22Rv1 (cell line): ENCODE measurements around the gene CACNB2.
"Not testable (repeated sequence)": the region's sequence is repeated elsewhere in the genome, so short reads cannot be mapped to it uniquely, and the experiment has no call there.

Source experiments
- H3K27ac ChIP-seq: fragments of 450-650 bp; 2 replicates; pipeline ENCODE4 v1.5.1; 2017
- ZFX ChIP-seq: fragments of 450-650 bp; IDR thresholded peaks from 2 replicates; pipeline ENCODE4 v1.6.1; 2017; ENCODE audit warnings: antibody characterized with exemption, borderline replicate concordance
- TF ChIP-seq, protein P1 (sequence below): fragments of 450-650 bp; IDR thresholded peaks from 2 replicates; pipeline ENCODE4 v1.5.1; 2017; ENCODE audit warnings: mild to moderate bottlenecking

The CACNB2 gene

DNA sequence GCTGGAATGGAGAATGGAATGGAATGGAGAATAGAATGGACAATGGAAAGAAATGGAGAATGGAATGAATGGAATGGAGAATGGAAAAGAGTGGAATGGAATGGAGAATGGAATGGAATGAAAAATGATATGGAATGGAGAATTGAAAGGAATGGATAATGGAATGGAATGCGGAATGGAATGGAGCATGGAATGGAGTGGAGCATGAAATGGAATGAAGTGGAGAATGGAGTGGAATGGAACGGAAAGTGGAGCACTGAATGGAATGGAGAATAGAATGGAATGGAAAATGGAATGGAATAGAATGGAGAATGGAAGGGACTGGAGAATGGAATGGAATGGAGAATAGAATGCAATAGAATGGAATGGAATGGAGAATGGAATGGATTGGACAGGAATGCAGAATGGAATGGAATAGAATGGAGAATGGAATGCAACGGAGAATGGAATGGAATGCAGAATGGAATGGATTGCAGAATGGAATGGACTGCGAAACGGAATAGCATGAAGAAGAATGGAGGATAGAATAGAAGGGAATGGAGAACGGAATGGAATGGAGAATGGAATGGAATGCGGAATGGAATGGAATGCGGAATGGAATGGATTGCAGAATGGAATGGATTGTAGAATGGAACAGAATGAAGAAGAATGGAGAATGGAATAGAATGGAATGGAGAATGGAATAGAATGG is 421.8 kb downstream of the CACNB2 start:
- TF ChIP-seq, protein P1, sequence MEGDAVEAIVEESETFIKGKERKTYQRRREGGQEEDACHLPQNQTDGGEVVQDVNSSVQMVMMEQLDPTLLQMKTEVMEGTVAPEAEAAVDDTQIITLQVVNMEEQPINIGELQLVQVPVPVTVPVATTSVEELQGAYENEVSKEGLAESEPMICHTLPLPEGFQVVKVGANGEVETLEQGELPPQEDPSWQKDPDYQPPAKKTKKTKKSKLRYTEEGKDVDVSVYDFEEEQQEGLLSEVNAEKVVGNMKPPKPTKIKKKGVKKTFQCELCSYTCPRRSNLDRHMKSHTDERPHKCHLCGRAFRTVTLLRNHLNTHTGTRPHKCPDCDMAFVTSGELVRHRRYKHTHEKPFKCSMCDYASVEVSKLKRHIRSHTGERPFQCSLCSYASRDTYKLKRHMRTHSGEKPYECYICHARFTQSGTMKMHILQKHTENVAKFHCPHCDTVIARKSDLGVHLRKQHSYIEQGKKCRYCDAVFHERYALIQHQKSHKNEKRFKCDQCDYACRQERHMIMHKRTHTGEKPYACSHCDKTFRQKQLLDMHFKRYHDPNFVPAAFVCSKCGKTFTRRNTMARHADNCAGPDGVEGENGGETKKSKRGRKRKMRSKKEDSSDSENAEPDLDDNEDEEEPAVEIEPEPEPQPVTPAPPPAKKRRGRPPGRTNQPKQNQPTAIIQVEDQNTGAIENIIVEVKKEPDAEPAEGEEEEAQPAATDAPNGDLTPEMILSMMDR, result no peak
- no peak for TF ChIP-seq ZFX
- H3K27ac ChIP-seq, result no peak overlapping the region

DNA sequence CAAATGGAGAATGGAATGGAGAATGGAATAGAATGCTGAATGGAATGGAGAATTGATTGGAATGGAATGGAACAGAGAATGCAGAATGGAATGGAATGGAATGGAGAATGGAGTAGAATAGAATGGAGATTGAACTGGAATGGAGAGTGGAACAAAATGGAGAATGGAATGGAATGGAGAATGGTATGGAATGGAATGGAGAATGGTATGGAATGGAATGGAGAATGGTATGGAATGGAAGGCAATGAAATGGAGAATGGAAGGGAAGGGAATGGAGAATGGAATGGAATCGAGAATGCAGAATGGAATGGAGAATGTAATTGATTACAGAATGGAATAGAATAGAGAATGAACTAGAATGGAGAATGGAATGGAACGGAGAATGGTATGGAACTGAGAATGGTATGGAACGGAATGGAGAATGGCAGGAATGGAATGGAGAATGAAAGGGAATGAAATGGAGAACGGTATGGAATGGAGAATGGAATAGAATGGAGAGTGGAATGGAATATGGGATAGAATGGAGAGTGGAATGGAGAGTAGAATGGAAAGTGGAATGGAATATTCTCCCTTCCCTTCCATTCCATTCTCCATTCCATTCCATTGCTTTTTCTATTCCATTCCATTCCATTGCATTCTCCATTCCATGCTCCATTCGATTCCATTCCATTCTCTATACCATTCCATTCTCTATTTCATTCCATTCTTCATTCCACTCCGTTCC is 422.9 kb downstream of the CACNB2 start:
- H3K27ac ChIP-seq, result no peak overlapping the region
- TF ChIP-seq, protein P1, result no peak
- no peak for TF ChIP-seq ZFX

DNA sequence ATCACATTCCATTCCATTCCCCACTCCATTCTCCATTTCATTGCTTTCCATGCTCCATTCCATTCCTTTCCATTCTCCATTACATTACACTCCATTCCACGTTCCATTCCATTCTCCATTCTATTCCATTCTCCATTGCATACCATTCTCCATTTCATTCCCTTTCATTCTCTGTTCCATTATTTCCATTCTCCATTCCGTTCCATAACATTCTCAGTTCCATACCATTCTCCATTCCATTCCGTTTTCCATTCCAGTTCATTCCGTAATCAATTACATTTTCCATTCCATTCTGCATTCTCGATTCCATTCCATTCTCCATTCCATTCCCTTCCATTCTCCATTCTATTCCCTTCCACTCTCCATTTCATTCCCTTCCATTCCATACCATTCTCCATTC is 424.8 kb downstream of the CACNB2 start:
- TF ChIP-seq ZFX, result no peak
- TF ChIP-seq, protein P1, result no peak
- H3K27ac ChIP-seq, result no peak overlapping the region

DNA sequence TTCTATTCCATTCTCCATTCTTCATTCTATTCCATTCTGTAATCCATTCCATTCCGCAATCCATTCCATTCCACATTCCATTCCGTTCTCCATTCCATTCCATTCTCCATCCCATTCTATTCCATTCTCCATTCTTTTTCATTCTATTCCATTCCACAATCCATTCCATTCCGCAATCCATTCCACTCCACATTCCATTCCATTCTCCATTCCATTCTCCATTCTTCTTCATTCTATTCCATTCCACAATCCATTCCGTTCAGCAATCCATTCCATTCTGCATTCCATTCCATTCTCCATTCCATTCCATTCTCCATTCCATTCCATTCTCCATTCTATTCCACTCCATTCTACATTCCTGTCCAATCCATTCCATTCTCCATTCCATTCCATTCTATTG is 426.0 kb downstream of the CACNB2 start:
- H3K27ac ChIP-seq, result no peak overlapping the region
- no peak for TF ChIP-seq ZFX
- TF ChIP-seq, protein P1, result no peak

DNA sequence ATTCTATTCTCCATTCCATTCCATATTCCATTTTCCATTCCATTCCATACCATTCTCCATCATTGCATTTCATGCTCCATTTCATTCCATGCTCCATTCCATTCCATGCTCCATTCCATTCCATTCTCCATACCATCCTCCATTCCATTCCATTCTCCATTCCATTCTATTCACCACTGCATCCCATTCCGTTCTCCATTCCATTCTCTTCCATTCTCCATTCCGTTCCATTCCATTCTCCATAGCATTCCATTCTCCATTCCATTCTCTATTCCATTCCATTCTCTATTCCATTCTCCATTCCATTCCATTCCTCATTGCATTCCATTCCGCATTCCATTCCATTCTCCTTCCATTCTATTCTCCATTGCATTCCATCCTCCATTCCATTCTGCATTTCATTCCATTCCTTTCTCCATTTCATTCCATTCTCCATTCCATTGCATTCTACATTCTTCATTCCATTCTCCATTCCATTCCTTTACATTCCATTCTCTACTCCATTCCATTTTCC is 427.2 kb downstream of the CACNB2 start:
- no peak for TF ChIP-seq ZFX
- TF ChIP-seq, protein P1, result no peak
- no peak overlapping the region for H3K27ac ChIP-seq

DNA sequence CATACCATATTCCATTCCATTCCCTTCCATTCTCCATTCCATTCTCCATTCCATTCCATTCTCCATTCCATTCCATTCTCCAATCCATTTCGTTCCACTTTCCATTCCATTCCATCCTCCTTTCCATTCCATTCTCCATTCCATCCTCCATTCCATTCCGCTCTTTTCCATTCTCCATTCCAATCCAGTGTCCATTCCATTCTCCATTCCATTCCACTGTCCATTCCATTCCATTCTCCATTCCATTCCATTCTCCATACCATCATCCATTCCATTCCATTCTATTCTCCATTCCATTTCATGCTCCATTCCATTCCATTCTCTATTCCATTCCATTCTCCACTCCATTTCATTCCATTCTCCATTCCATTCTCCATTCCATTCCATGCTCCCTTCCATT is 430.2 kb downstream of the CACNB2 start:
- H3K27ac ChIP-seq, result not testable (repeated sequence)

DNA sequence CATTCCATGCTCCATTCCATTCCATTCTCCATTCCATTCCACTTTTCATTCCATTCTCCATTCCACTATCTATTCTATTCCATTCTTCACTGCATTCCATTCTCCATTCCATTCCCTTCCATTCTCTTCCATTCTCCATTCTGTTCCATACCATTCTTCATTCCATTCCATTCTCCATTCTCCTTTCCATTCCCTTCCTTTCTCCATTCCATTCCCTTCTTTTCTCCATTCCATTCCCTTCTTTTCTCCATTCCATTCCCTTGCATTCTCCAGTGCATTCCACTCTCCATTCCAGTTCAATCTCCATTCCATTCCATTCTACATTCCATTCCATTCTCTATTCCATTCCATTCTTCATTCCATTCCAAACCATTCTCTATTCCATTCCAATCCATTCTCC is 430.9 kb downstream of the CACNB2 start:
- no peak overlapping the region for H3K27ac ChIP-seq

More for the DNA sequence above, 430.9 kb downstream of the CACNB2 start:
- TF ChIP-seq ZFX, result no peak
- TF ChIP-seq, protein P1, result no peak
